ENCODE measurements around the gene P3H4.

GRCh38 chr17:41800601-41801373, 11.0 kb downstream of the P3H4 start:
- TF ChIP-seq POLR2A (IDR thresholded peaks at IDR 0.05) (no peak), CTCF (IDR thresholded peaks at IDR 0.05 in 4 of 5, conservative IDR thresholded peaks at IDR 0.05 in 1 of 5) (no peak)
